D341Med (cell line): ENCODE measurements around the gene VIPR2.
"Not testable (repeated sequence)": the region's sequence is repeated elsewhere in the genome, so short reads cannot be mapped to it uniquely, and the experiment has no call there.

Source experiments
- DNase-seq: peaks from one replicate; pipeline ENCODE4 v3.0.0; 2012; ENCODE audit warnings: low spot score

VIPR2 gene

DNA sequence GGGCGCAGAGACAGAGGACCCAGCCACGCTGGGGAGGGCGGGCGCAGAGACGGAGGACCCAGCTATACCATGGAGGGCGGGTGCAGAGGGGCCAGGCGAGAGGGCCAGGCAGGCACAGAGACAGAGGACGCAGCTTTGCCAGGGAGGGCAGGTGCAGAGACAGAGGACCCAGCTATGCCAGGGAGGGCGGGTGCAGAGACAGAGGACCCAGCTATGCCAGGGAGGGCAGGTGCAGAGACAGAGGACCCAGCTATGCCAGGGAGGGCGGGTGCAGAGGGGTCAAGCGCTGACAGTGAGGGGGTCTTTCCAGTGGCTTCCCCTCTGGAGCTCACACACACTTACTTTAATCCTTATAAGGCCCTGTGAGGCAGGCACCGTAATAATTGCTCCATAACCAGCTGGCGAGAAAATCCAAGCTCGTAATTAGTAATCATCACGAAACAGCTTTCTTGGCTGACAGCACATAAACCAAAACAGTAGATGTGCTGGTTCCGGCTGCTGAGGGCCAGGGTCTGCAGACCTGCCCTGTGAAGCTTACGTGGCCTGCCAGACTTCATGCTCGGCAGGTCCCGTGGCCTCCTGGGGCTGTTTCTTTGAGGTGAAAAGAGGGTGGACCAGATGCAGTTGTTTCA lies 137.2 kb downstream of the VIPR2 start:
- no peak for DNase-seq

DNA sequence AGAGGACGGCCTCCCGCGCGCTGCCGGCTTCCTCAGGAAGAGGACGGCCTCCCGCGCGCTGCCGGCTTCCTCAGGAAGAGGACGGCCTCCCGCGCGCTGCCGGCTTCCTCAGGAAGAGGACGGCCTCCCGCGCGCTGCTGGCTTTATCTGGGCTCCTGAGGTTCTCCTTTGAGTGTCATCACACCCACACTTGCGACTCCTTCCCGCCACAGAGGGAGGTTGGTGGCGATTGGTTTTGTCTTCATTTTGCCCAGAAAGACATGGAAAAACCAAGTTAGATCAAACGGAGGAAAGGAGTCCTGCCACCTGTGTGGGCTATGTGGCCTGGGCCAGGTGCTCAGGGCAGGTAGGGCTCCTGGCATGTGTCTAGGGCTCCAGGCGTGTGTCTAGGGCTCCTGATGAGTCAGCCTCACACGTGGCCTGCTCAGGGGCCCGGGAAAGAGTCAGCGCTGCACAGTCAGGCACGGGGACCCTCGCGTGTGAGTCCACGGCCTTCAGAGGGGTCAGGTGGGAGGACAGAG lies 138.0 kb downstream of the VIPR2 start:
- DNase-seq = no peak

DNA sequence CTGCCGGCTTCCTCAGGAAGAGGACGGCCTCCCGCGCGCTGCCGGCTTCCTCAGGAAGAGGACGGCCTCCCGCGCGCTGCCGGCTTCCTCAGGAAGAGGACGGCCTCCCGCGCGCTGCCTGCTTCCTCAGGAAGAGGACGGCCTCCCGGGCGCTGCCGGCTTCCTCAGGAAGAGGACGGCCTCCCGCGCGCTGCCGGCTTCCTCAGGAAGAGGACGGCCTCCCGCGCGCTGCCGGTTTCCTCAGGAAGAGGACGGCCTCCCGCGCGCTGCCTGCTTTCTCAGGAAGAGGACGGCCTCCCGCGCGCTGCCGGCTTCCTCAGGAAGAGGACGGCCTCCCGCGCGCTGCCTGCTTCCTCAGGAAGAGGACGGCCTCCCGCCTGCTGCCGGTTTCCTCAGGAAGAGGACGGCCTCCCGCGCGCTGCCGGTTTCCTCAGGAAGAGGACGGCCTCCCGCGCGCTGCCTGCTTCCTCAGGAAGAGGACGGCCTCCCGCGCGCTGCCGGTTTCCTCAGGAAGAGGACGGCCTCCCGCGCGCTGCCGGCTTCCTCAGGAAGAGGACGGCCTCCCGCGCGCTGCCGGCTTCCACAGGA lies 138.6 kb downstream of the VIPR2 start:
- not testable (repeated sequence) for DNase-seq

DNA sequence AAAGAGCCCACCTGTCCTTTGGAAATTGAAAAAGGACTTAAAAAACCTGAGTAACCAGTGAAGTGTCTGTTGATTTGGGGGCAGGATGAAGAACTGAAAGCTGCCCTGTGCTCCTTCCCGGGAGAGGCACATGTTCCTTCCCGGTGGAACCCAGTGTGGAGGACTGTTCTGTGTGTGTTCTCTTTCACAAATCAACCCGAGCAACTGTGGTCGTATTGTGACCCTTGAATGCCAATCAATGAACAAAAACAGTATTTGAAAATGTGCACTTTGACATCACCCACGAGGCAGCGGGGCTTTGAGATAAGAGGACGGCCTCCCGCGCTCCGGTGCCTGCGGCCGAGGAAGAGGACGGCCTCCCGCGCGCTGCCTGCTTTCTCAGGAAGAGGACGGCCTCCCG lies 139.0 kb downstream of the VIPR2 start:
- DNase-seq = no peak

DNA sequence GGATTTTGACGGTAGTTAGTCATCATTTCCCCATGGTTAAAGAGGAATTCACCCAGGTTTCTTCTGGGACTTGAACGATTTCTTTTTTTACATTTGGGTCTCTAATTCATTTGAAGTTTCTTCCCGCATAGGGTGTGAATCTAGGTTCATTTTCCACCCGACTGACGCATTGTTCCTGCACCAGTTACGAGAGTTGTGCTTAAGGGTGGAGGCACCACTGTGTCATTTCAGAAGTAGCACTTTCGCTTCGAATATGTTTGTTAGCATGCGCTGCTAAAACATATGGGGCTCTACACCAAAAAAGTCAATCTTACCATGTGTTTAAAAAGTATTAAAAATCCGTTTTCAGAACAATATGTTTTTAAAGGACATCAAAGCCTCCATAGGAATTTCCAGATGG lies 140.3 kb downstream of the VIPR2 start:
- DNase-seq = no peak

DNA sequence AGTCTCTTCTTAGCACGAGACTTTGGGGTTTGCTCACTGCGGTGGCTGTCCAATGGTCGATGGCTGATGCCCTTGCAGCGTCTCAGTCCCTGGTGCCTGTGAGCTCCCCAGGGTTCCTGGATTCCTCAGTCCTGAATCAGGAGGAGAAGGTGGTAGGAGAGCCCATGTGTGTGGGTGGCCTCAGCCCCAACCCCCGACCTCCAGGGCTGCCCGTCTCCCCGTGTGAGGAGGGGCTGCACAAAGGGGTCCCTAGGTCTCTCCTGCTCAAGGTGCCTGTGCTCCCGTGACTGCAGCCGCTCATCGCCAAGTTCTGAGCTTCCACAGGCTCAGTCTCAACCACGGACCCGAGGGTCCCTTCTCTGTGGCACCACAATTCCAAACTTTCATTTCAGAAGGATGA lies 142.9 kb downstream of the VIPR2 start:
- DNase-seq = no peak

DNA sequence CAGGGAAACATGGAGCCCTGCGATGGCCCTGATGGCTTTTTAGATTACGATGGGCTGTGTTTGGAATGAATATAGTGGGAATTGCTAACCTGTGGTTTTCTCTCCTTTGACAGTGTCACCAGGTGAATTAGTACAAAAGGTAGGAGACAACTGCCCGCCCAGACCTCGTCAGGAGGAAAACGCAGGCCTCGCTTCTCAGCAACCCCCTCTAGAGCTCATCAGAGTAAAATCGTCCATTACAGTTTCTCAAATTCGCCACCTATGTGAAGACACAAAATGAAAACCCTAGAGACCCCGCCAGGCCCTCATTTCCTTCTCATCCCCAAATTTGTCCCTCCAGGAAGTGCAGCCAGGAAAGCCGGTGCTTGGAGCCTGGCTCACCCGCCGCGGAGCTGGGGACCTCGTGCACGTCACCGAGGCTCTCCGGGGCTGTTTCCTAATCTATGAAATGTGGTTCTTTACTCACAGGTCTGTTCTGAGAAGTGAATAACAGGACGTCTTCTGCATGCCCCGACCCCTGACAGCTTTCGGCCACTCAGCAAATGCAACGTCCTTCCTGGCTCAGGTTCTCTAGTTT lies 143.7 kb downstream of the VIPR2 start:
- no peak for DNase-seq

DNA sequence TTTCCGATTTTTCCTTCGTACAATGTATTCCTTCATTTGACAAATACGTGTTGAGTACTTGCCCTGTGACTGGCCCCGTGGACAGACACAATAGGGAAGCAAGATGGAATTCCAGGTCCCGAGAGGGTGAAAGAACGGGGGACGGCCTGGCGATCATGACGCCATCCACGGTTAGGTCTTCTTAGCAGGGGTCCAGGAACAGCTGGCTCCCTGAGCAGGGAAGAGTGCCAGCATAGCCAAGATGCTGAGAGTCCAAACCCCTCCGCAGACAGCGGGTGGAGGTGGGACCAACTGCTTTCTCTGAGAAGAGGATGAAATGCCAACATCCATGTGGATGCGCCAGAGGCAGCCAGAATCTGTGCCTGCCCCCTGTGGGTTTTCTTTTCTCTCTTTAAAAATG lies 144.6 kb downstream of the VIPR2 start:
- no peak for DNase-seq

DNA sequence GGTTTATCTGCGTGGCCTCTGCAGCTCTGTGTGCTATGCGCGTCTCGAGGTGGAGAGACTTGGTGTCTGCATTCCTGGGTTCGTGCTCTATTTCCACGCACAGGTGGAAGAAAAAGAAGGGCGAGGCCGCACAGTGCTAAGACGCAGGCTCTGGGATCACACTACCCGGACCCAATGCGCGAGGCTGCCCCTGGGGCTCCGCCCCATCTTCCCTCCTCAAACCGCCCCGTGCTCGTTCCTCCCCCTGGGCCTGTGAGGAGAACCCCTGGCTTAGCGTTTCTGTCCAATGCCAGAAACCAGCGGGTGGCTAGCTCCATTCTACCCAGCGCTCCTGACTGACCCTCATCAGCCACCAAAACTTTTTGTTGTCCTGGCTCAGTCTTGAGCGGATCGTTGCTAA lies 145.2 kb downstream of the VIPR2 start:
- no peak for DNase-seq

DNA sequence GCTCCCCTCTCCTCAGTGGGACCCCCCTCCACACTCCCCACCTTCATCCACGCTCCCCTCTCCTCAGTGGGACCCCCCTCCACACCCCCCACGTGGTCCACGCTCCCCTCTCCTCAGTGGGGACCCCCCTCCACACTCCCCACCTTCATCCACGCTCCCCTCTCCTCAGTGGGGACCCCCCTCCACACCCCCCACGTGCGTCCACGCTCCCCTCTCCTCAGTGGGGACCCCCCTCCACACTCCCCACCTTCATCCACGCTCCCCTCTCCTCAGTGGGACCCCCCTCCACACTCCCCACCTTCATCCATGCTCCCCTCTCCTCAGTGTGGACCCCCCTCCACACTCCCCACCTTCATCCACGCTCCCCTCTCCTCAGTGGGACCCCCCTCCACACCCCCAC lies 146.4 kb downstream of the VIPR2 start:
- not testable (repeated sequence) for DNase-seq

DNA sequence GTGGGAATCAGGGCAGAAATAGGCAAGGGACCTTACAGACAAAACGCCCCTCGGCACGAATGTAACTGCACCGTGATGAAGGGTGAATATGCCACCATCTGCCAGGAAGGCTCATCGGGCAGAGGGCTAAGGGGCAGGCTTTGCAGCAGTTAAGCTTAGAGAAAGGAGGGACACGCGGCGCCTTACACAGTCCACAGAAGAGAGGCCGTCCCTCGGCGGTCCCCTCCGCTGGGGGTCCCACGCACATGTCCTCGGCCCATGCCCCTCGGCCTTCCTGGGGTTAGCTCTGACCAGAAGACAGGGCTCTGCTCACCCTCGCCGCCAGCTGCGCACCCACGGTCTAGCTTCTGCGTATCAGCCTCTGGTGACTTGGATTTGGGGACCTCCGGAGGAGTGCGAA lies 147.2 kb downstream of the VIPR2 start:
- DNase-seq = no peak

DNA sequence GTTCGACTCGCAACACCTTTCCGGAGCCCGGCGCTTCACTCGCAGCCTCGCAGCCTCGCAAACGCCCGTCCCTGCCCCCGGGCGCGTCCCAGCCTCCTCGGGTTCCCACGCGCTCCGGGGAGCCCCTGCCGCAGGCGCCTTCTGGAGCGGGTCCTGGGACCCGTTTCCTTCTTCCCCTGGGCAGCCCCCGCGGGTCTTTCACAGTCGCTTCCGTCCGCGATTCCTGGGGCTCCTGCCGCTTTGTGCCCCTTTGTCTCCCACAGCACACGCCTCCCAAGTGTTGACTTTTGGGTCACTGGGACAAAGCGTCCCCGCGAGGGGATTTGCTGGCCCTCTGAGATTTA lies 147.6 kb downstream of the VIPR2 start:
- no peak for DNase-seq

DNA sequence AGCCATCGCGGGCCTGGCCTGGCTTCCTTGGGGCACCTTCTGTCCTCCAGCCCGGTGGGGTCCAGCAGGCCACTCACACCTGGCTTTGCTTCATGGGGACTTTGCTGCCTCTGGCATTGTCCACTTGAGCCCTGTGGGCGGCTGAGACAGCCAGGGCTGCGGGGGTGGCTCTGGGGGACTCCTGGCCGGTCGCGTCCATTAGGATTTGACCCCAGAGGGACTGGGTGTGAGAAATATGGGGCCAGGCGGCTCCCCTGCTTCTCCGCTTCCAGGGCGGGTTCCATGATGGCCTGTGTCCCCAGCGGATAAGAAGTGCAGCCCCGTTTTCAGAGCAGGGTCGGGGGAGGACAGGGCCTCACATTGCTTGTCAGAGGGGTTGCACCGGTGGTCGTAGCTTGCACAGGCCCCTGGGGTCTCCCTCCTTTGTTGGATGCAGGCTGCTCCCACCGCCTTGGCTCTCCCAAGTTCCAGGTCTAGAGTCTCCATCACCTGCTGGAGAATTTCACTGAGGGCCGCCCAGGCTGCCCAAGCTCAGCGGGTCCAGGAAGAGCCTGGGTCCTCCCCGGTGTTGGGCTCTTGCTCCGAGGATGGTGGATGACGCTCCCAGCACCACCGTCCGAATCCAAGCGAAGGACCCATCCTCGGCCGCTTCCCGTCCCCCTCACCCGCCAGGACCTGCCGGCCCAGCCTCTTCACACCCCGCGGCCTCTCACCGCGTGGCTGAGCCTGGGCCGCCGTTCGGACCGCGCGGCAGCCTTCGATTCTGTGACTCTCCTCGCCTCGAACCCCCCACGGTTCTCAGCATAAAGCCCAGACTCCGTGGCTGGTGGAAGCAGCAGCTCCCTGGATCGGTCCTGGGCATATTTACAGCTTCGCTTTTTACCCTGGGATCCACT lies 148.2 kb downstream of the VIPR2 start:
- no peak for DNase-seq

DNA sequence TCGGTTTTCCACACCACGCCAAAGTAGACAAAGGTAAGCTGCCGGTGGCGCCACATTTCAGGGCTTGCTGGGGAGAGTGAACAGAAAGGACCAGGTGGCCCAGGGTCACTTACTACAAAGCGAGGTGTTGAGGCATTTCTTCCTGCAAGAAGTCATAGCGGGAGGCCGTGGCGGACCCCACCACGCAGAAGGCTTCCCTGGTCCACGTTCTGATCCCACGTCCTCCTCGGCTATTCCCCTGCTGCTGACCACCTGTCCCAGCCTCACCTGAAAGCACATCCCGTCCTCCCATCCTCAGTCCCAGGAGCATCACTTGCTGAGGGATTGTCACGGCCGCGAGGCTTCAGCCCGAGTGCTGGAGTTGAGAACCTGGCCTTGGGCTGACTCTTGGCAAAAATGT lies 149.2 kb downstream of the VIPR2 start:
- DNase-seq = no peak

DNA sequence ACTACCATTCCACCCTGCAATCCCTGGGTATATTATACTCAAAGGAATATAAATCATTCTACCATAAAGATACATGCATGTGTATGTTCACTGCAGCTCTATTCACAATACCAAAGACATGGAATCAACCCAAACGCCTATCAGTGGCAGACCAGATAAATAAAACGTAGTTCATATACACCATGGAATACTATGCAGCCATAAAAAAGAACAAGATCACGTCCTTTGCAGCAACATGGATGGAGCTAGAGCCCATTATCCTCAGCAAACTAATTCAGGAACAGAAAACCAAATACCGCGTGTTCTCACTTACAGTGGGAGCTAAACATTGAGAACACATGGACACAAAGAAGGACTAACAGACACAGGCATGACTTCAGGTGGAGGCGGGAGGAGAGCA lies 150.0 kb downstream of the VIPR2 start:
- no peak for DNase-seq

DNA sequence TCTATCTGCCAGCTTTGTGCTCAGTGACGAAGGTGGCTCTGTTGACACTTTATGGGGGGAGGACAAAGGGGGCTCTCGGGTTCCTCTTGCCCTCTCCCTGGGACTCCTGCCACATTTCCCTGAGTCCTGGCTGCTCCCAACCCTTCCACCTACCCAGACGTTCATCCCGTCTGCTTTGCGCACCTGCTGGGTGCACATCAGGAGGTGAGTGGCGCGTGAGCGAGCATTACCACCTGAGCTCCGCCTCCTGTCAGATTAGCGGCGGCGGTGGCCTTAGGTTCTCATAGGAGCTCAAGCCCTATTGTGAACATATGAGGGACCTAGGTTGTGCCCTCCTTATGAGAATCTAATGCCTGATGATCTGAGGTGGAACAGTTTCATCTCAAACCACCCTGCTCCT lies 151.1 kb downstream of the VIPR2 start:
- DNase-seq = no peak

DNA sequence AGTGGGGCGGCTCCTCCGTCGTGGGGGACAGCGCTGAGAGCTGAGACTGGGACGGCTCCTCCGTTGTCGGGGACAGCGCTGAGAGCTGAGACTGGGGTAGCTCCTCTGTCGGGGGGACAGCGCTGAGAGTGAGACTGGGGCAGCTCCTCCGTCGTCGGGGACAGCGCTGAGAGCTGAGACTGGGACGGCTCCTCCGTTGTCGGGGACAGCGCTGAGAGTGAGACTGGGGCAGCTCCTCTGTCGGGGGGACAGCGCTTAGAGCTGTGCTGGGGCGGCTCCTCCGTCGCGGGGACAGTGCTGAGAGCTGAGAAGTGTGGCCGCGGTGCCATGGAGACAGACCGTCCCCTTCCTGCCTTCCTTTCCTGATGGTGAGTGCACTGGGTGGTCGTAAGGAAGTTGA lies 151.9 kb downstream of the VIPR2 start:
- DNase-seq = no peak

DNA sequence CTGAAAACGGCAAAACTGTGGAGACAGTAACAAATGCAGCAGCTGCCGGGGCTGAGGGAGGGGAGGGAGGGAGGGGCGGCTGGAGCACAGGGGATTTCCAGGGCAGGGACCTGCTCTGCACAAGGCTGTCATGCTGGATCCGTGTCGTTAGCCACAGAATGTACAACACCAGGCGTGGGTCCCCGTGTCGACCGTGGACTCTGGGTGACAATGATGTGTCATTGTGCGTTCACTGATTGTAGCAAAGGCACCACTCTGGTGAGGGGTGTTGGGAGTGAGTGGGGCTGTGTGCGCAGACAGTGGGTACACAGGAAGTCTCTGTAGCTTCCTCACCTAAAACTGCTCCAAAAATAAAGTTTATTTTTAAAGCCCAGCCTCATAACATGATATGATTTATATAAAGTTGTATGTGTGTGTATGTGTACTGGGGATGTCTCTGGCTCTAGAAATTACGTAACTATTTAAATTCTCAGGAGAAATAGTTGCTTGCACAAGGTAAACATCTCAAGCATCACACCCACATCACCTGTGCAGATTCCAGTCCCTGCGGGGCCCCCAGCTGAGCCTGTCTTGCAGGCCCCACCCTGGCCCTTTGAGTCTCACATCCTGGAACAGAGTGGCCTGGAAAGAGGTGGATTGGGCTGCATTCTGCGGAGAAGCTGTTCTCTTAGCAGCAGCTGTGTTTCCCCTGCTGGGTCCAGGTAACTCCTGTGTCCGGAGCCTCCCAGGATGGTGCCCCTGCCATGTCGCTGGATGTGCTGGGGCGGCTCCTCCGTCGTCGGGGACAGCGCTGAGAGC lies 152.6 kb downstream of the VIPR2 start:
- DNase-seq = no peak

DNA sequence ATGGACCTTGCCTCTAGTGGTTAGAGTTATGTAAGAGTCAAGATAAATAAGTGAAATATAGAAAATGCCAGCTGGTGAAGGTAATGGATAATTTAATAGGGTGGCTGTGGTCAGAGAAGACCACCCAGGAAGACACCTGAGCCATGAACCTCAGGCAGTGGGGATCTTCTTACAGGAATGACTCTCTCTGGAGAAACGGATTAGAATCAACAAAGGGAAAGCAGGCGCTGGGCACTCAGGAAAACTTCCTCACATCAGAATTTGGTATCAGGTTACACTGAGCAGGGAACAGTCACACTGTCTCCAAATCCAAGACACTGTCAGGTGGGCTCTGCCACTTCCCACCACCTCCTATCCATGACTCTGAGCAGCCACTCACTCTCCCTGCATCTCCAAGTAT lies 155.7 kb downstream of the VIPR2 start:
- DNase-seq = no peak

DNA sequence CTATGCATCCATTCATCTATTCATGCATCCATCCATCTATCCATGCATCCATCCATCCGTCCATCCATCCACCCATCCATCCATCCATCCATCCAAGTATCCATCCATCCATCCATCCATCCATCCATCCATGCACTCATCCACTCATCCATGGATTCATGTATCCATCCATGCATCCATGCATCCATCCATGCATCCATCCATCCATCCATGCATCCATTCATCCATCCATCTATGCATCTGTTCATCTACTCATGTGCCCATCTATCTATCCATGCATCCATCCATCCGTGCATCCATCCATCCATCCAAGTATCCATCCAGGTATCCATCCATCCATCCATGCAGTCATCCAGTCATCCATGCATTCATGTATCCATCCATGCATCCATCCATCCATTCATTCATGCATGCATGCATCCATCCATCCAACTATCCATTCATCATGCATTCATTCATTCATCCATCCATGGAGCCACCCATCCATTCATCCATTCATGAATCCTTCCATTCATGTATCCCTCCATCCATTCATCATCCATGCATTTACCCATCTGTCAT lies 156.3 kb downstream of the VIPR2 start:
- DNase-seq = no peak

DNA sequence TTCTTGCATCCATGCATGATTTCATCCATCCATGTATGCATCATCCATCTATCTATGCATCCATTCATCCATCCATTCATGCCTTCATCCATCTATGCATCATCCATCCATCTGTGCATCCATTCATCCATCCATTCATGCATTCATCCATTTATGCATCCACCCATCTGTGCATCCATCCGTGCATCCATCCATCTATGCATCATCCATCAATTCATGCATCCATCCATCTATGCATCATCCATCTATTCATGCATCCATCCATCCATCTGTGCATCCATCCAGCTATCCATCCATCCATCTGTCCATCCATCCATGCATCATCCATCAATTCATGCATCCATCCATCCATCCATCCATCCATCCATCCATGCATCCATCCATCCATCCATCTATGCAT lies 157.0 kb downstream of the VIPR2 start:
- no peak for DNase-seq

DNA sequence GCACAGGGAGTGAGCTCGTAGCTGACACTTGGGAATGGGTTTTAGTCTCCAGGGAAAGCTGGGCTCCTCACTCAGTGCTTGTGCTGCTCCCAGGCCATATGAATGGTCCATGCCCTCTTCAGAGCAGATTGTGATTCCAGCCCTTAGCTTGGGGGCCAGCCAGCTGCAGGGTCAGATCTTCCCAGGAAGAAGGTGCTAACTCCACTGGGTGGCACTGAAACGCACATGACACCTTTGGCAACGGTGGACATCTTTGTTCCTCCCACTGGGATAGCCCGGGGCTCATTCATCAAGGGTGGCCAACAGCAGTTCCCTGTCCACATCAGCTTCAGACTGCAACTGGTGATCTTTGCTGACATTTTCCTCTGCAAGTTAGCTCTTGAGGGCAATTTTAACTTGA lies 159.1 kb downstream of the VIPR2 start:
- DNase-seq = no peak
